Medulla oblongata (tissue), 1 donor: ENCODE measurements around the gene NPAS3.

ENCODE experiments used
- DNase-seq: peaks from one replicate; pipeline ENCODE4 v3.0.0-alpha.2; 2015; ENCODE audit errors: extremely low spot score

NPAS3 gene

GRCh38 chr14:32940066-32940651, 1.5 kb downstream of the NPAS3 start:
- DNase-seq: peak; percentile 58

GRCh38 chr14:32940711-32941667, 2.3 kb downstream of the NPAS3 start:
- DNase-seq: peak; percentile 55

GRCh38 chr14:32941668-32942065, 3.0 kb downstream of the NPAS3 start:
- peak; percentile 32 for DNase-seq

GRCh38 chr14:32947081-32947480, 8.4 kb downstream of the NPAS3 start:
- DNase-seq: peak; percentile 38

- DNase-seq: peak; percentile 24
Measured at GRCh38 chr14:32947792-32948191, 9.1 kb downstream of the NPAS3 start.

- DNase-seq: no peak
Measured at GRCh38 chr14:32950584-32950983, 11.9 kb downstream of the NPAS3 start.

- DNase-seq: no peak
Measured at GRCh38 chr14:32967421-32967820, 28.7 kb downstream of the NPAS3 start.

DNA sequence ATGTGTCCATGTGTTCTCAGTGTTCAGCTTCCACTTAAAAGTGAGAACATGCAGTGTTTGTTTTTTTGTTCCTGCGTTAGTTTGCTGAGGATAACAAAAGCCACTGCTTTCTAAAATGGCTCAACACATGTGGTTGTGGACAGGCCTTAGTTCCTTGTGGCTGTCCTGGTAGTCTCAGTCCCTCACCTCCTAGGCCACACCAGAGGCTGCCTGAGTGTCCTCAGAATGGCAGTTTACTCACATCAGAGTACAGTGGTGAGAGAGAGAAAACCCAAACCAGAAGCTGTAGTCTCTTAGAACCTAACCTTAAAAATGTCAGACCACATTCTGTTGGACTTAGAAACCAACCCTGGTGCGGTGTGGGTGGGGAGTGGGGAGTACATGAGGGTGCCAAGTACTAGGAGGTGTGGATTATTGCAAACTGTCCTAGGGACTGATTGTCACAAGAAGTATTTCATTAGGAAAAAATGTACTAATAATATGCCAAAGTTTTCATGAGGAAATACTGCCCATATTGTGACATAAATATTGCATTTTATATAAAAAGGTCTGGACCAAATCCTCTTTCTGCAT, 30.4 kb downstream of the NPAS3 start:
- DNase-seq: no peak

GRCh38 chr14:32977913-32978312, 39.2 kb downstream of the NPAS3 start:
- DNase-seq: no peak

DNA sequence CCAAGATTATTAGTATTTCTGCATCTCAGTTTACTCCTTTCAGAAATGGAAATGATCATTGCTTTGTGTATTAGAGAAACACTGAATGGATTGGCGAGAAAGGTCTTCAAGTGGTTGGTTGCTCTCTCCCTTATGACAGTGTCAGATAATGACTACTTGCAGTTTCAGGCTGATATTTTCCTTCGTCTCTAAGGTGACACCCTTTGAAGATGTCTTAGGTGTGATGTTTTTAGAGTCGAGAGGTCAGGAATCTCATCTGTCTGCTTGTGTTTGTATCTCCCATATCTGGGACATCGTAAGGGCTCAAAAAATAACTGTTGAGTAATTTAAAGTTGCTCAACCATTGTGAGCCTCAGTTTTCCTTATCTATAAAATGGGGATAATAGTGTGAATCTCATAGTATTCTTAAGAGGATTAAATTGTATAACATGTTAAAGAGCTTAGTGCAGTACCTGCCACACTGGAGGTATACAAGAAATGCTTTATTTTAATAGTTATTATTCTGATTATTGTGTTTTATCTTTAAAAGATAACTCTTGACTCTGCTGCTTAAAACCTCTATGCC, 40.1 kb downstream of the NPAS3 start:
- DNase-seq: no peak

DNA sequence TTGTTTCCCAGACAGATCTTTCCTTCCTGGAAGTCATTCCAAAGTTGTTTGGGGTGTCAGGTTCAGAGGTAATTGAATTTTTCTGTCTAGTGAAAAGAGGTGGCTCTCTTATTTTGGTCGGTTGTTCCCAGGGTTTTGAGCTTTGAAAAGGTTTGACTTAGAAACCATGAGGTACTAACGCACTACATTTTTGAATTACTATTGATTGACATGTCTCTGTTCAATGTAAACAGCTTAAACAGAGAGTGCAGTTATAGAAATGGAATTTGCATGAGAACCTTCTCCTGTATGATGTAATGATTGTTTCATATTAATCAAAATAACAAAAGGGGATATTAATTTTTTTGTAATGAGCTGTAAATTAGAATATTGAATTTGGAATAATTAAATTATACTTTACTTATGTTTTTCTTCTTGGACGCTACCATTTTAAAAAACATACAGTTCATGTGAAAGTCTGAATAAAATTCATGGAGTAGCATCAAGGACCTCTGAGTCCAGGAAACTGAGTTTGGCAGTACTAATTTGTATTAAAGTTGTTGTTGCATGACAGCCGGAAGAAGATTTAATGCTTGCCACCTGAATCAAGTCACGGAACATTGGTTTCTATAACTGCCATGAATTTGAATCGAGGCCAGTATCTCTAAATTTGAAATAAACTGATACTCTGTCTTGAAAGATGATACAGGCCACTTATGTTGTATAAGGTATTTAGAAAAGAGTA, 41.7 kb downstream of the NPAS3 start:
- no peak for DNase-seq

- DNase-seq: no peak
Measured at GRCh38 chr14:32980902-32981501, 42.3 kb downstream of the NPAS3 start.

DNA sequence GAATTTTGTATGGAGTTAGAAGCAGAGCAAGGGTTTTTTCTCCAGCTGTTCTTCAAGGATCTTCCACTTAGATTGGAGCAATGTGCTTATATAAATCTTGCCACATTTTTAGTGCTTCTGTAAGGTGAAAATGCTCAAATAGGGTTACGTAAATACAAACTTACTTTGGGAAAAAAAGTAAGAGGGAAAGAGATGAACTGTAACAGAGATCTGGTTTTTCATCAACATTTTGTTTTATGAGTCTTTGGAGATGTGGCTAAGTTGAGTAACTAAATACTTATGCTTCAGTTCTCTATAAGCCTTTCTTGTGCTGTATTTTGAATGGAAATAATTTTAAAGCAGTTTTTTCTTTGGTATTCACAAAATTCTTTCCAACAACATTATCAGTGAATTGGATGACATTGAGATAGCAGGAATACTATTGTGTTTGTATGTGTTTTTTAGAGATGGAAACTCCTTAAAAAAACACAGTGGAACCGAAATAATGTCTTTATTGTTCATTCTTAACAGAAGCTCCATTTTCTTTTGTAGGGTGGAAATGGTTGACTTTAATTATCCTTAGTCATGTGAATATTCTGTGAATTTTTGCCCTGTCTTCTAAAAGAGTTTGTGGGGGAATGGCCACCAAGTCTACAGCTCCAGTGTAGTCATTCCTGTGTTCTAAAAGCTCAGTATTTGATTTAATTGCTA, 45.7 kb downstream of the NPAS3 start:
- DNase-seq: peak; percentile 59

- peak; percentile 53 for DNase-seq
Measured at GRCh38 chr14:32985866-32986265, 47.2 kb downstream of the NPAS3 start.

DNA sequence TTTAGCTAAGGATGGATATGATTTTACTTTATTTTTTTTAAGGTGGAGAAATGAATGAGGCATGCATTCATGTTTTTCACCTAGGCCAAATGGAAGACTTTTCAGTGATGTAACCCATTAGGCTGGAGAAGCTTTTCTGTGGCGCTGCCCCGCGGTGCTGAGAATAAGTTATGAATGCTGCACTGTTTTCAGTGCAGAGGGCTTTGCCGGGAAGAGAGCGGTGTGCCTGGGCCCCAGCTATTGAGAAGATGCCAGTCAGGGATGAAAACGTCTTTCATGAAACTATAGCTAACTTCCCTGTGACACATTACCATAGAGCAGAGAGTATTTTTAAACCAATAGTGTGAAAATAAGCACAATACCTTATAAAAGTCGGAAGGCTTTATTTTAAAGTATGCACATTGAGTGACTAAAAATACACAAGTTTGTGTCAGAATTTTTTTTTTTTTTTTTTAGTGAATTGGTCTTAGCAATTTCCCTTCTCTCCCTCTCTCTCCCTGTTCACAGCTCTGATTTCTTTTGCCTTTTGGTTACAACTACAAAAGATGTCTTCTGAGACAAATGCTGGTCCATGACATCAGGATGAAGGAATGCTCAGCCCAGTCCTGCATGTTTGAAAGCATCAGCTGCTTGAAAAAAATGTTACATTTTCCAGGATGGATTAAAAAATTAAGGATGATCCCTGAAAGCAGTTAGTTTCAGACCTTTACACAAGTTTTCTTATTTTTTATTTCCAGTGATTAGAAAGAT, 48.3 kb downstream of the NPAS3 start:
- peak; percentile 93 for DNase-seq

DNA sequence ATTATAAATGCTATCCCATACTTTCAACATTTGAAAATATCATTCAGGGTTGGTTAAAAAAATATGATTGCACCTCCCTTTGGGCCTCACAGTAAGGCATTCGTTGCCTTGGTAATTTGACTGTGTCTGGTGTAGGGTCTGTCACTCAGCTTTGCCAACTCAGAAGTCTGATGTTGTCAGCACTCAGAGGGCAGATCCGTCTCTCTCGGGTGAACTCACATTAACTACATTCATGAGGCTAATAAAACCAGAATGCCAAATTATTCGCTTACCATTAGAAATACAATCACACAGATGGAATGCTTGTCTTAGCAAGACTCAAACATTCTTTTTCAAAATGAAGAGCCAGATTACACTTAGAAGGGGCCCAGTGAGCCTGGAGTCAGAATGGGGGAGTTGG, 53.0 kb downstream of the NPAS3 start:
- DNase-seq: no peak

DNA sequence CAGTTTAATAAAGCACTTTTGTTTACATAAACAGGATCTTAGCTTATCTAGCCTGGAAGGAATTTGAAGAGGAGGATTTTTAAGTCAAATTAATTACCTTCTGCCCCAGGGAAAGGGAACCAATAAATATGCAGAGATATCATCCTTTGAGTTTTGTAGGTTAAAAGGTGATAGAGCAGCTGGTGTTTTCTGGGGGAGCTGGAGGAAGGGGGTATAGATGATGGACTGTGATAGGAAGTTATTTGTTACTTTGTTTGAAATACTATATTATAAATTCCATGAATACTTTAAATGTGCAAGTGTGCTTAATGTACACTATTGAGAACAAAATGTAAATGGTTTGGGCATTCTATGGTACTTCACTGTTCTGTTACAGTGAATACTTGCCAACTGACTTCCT, 55.2 kb downstream of the NPAS3 start:
- DNase-seq: no peak

DNA sequence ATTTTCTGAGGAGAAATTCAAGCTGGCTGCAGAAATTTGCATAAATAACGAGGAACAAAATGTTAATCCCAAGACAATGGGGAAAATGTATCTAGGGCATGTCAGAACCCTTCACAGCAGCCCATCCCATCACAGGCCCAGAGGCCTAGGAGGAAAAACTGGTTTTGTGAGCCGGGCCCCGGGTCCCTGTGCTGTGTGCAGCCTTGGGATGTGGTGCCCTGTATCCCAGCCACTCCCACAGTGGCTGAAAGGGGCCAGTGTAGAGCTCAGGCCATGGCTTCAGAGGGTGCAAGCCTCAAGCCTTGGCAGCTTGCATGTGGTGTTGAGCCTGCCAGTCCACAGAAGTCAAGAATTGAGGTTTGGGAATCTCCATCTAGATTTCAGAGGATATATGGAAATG, 57.7 kb downstream of the NPAS3 start:
- no peak for DNase-seq

DNA sequence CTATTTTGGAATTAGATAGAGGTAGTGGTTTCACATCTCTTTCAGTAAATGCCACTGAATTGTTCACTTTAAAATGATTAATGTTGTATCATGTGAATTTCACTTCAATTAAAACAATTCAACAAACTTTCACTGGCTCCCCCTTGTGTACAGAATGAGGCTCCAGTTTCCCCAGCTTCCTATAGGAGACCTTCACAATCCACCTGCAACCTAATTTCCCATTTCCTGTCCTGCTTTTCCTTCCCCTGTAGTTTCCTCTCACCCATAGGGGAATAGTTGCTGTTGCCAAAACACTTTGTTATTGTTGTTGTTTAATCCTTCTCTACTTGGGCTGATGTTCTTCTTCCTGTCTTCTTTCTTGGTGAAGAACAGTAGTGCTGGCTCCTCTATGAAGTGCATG, 59.8 kb downstream of the NPAS3 start:
- DNase-seq: no peak

DNA sequence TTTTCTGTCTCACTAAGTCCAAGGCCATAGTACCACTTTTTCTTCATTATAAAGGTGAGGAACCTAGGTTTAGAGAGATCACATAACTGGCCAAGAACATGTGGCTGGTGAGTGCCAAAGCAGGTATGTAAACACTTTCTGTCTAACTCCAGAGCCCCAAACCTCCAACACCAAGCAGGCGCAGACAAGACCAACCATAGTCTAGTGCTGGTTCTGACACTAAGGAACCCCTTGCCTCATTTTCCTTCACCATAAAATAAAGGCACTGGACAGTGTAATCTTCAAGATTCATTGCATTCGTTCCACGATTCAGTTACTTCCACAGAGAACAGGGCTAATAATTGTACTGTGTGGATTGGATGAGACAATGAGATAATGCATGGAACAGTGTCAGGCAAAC, 71.0 kb downstream of the NPAS3 start:
- DNase-seq: no peak
